Calu3 (cell line): ENCODE results near the gene TRIM40. TPM values are rescaled to one million over a fixed set of nuclear protein-coding genes. Genes with fewer than 3 reads are reported as not detected.
A peak's percentile ranks its signal among the peaks of the same experiment; 100 is the strongest.
"Not testable (repeated sequence)": the region's sequence is repeated elsewhere in the genome, so short reads cannot be mapped to it uniquely, and the experiment has no call there.

Source experiments
- BruUV-seq: library from RNA; stranded (reverse); fragments of 400-500 nt; replicated peaks from 2 replicates; lab custom pipeline; 2021; lab: Mats Ljungman, UMichigan
- CTCF ChIA-PET: fragments of 300-600 bp; sonication (Branson Sonifier 250); formaldehyde crosslinking; loops from one replicate; lab custom pipeline; 2022; ENCODE audit warnings: antibody characterized with exemption; lab: Charles Lee
- DNase-seq: peaks from one replicate; pipeline ENCODE4 v3.0.0; 2022
- H3K27ac Mint-ChIP-seq: one replicate; pipeline ENCODE4 v1.8.0; 2022; ENCODE audit warnings: mixed read lengths; ENCODE audit not compliant: unreplicated experiment
- H3K27me3 Mint-ChIP-seq: one replicate; pipeline ENCODE4 v1.8.0; 2022; ENCODE audit warnings: mixed read lengths; ENCODE audit not compliant: unreplicated experiment
- H3K36me3 Mint-ChIP-seq: one replicate; pipeline ENCODE4 v1.8.0; 2022; ENCODE audit warnings: mild to moderate bottlenecking, moderate library complexity, mixed read lengths; ENCODE audit not compliant: insufficient read depth, unreplicated experiment
- H3K4me1 Mint-ChIP-seq: one replicate; pipeline ENCODE4 v1.8.0; 2022; ENCODE audit warnings: mild to moderate bottlenecking, low read depth, mixed read lengths; ENCODE audit not compliant: unreplicated experiment
- H3K4me3 Mint-ChIP-seq: one replicate; pipeline ENCODE4 v1.8.0; 2022; ENCODE audit warnings: mild to moderate bottlenecking, low read depth, moderate library complexity, mixed read lengths; ENCODE audit not compliant: unreplicated experiment
- H3K9me3 Mint-ChIP-seq: one replicate; pipeline ENCODE4 v1.8.0; 2022; ENCODE audit warnings: low read depth, mixed read lengths; ENCODE audit not compliant: unreplicated experiment
- CTCF ChIP-seq: fragments of 200-600 bp; IDR thresholded peaks from one replicate; pipeline ENCODE4 v1.8.0; 2022; ENCODE audit warnings: antibody characterized with exemption; ENCODE audit not compliant: unreplicated experiment
- intact Hi-C: fragments of 100-400 bp; cut with micrococcal nuclease; formaldehyde crosslinking; loops from one replicate; pipeline ENCODE4 v1.10.0; 2022; ENCODE audit not compliant: unreplicated experiment
- total RNA-seq: library from RNA; stranded (reverse); gene quantifications from 2 replicates; pipeline ENCODE4 v1.2.3, GENCODE V29; 2022

The TRIM40 gene
- total RNA-seq, 1 experiment from 2014 or later, result not detected

GRCh38 chr6:30163918-30164654 is 28.1 kb downstream of the TRIM40 start:
- Mint-ChIP-seq H3K9me3 (no peaks in the 10 kb centered on the region), H3K4me1 (peaks cover 31% of the 10 kb centered on the region), H3K36me3 (peaks cover 32% of the 10 kb centered on the region), H3K4me3 (peak overlapping the region; percentile 94), H3K27me3 (no peaks in the 10 kb centered on the region), H3K27ac (peak overlapping the region; percentile 77)
- no peak for TF ChIP-seq CTCF
- intact Hi-C loops, result no loop called here
- no TSS peak for BruUV-seq
- CTCF ChIA-PET, result interaction anchor here (0.6 to 1.3 kb wide), 4 partner anchors 11 to 63 kb away, joined by 3 read pairs; no protein-coding TSS in a partner anchor
- DNase-seq, result no peak

GRCh38 chr6:30164714-30165113 is 28.8 kb downstream of the TRIM40 start:
- CTCF ChIA-PET, result interaction anchor here (0.8 kb wide), 1 partner anchor 32 kb away, joined by 3 read pairs; no protein-coding TSS in a partner anchor
- intact Hi-C loops, result no loop called here
- peak overlapping the region; percentile 22 for H3K27ac Mint-ChIP-seq
- H3K9me3 Mint-ChIP-seq, result no peaks in the 10 kb centered on the region
- no TSS peak for BruUV-seq
- no peak for TF ChIP-seq CTCF
- no peak for DNase-seq
- H3K36me3 Mint-ChIP-seq, result peaks cover 35% of the 10 kb centered on the region
- peak overlapping the region; percentile 94 for H3K4me3 Mint-ChIP-seq
- H3K4me1 Mint-ChIP-seq, result peaks cover 31% of the 10 kb centered on the region
- no peaks in the 10 kb centered on the region for H3K27me3 Mint-ChIP-seq

GRCh38 chr6:30165238-30165637 is 29.3 kb downstream of the TRIM40 start:
- CTCF ChIA-PET, result interaction anchor here (1.1 kb wide), 1 partner anchor 63 kb away, joined by 3 read pairs; no protein-coding TSS in a partner anchor
- Mint-ChIP-seq H3K4me1 (peaks cover 31% of the 10 kb centered on the region), H3K36me3 (peaks cover 35% of the 10 kb centered on the region), H3K4me3 (peak overlapping the region; percentile 94)
- intact Hi-C loops, BruUV-seq, H3K27ac Mint-ChIP-seq, DNase-seq, H3K9me3 Mint-ChIP-seq, H3K27me3 Mint-ChIP-seq: not testable (repeated sequence)

GRCh38 chr6:30167101-30167500 is 31.2 kb downstream of the TRIM40 start:
- Mint-ChIP-seq H3K9me3 (no peaks in the 10 kb centered on the region), H3K4me3 (no peak overlapping the region), H3K27ac (peak overlapping the region; percentile 6), H3K4me1 (peaks cover 28% of the 10 kb centered on the region), H3K36me3 (peaks cover 39% of the 10 kb centered on the region), H3K27me3 (no peaks in the 10 kb centered on the region)
- no peak for TF ChIP-seq CTCF
- no TSS peak for BruUV-seq
- CTCF ChIA-PET, result no interaction called here
- intact Hi-C loops, result no loop called here
- DNase-seq, result no peak

- Mint-ChIP-seq H3K9me3 (no peaks in the 10 kb centered on the region), H3K27me3 (no peaks in the 10 kb centered on the region), H3K27ac (no peak overlapping the region), H3K4me1 (peaks cover 22% of the 10 kb centered on the region), H3K36me3 (peaks cover 26% of the 10 kb centered on the region), H3K4me3 (no peak overlapping the region)
- no TSS peak for BruUV-seq
- DNase-seq, result no peak
- no peak for TF ChIP-seq CTCF
- CTCF ChIA-PET, result interaction anchor here (0.9 to 1.1 kb wide), 2 partner anchors 38 to 121 kb away, joined by 3 to 4 read pairs; no protein-coding TSS in a partner anchor
- intact Hi-C loops, result no loop called here
Measured at GRCh38 chr6:30168741-30169140, 32.8 kb downstream of the TRIM40 start.
